ENCODE data around the gene BBS9. TPM values are rescaled to one million over a fixed set of nuclear protein-coding genes. Genes with fewer than 3 reads are reported as not detected.

BBS9 gene
- polyA plus RNA-seq, 4 donors = 2.0 to 8.8 (median 3.0) TPM

DNA sequence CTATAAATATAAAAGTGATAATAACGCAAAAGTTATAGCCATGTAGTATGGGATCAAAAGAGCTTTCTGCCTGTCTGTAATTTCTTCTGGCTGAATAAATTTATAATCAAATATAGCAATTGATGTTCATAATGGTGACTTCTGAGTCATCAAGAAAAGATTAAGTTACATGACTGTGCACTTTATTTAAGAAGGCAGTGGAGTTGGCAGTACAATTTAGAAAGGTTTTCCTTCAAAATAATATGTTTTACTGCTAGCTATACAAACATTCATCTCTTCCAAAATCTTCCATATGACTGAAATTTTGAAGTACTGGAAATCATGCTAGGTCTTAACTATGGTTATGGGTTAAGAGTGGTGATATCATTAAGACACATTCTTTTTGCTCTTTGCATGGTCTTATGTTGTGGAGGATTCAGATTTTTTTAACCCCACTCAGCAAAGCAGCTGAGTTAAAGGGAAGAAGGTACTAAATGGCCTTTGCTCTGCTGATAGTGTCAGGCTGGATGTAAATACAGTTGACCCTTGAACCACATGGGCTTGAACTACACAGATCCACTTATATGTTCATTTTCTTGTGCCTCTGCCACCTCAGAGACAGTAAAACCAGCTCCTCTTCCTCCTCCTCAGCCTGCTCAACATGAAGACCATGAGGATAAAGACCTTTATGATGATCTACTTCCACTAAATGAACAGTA, 323.6 kb downstream of the BBS9 start:
- peak; percentile 60 to 69 for DNase-seq
- 56 to 82% (median 58%) methylated on average over 1 of the region's 1 CpG for WGBS, 3 donors
- no peaks in the 10 kb centered on the region for H3K27me3 ChIP-seq (ENCODE audit: control insufficient read depth in 3 of 3, insufficient read depth in 3 of 3, low read length in 3 of 3)
- no peak overlapping the region for H3K4me3 ChIP-seq (ENCODE audit: low read depth in 1 of 3, low read length in 3 of 3)
- FAIRE-seq = no peak
- H3K9me3 ChIP-seq (ENCODE audit: control insufficient read depth in 2 of 2, insufficient read depth in 1 of 2, low read depth in 1 of 2, low read length in 1 of 2) = no peaks in the 10 kb centered on the region
- no peaks in the 10 kb centered on the region for H3K36me3 ChIP-seq (ENCODE audit: control insufficient read depth in 3 of 3, insufficient read depth in 2 of 3, low read depth in 1 of 3, low read length in 3 of 3)
- H3K4me1 ChIP-seq (ENCODE audit: control insufficient read depth in 3 of 3, insufficient read depth in 2 of 3, low read depth in 1 of 3, low read length in 2 of 3) = peaks cover 0 to 4% (median 0%) of the 10 kb centered on the region in 3 donors
- H3K27ac ChIP-seq (ENCODE audit: low read depth in 1 of 3, low read length in 2 of 3) = no peak overlapping the region

GRCh38 chr7:33457039-33457438, 327.7 kb downstream of the BBS9 start:
- Histone ChIP-seq H3K27ac (ENCODE audit: low read depth in 1 of 3, low read length in 2 of 3) (no peak overlapping the region), H3K4me3 (ENCODE audit: low read depth in 1 of 3, low read length in 3 of 3) (no peak overlapping the region), H3K4me1 (ENCODE audit: control insufficient read depth in 3 of 3, insufficient read depth in 2 of 3, low read depth in 1 of 3, low read length in 2 of 3) (peaks cover 0 to 4% (median 0%) of the 10 kb centered on the region in 3 donors), H3K27me3 (ENCODE audit: control insufficient read depth in 3 of 3, insufficient read depth in 3 of 3, low read length in 3 of 3) (no peaks in the 10 kb centered on the region), H3K9me3 (ENCODE audit: control insufficient read depth in 2 of 2, insufficient read depth in 1 of 2, low read depth in 1 of 2, low read length in 1 of 2) (no peaks in the 10 kb centered on the region), H3K36me3 (ENCODE audit: control insufficient read depth in 3 of 3, insufficient read depth in 2 of 3, low read depth in 1 of 3, low read length in 3 of 3) (no peaks in the 10 kb centered on the region)
- FAIRE-seq (no peak), DNase-seq (no peak)
- 79 to 87% (median 85%) methylated on average over 6 of the region's 6 CpGs for WGBS, 3 donors

DNA sequence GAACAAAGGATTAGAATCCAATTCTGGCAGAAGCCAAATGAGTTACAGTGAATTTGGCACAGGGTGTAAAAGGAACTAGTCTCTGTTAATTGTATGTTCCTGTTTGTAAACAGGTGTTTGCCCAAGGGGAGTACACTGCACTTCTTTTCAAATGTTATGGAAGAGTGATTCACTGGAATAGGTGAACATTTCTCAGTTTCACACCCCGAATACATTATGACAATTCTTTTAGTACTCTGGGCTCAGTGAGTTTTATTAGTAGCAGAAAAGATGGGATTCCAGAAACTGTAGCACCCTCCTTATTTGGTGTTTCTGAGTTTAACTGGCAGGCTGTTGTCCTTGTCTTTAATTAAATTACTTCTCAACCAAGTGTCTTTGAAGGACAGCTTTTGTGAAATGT, 329.2 kb downstream of the BBS9 start:
- H3K9me3 ChIP-seq (ENCODE audit: control insufficient read depth in 2 of 2, insufficient read depth in 1 of 2, low read depth in 1 of 2, low read length in 1 of 2) = no peaks in the 10 kb centered on the region
- FAIRE-seq = no peak
- 67 to 81% (median 79%) methylated on average over 1 of the region's 1 CpG for WGBS, 3 donors
- no peak for DNase-seq
- no peaks in the 10 kb centered on the region for H3K27me3 ChIP-seq (ENCODE audit: control insufficient read depth in 3 of 3, insufficient read depth in 3 of 3, low read length in 3 of 3)
- no peak overlapping the region for H3K27ac ChIP-seq (ENCODE audit: low read depth in 1 of 3, low read length in 2 of 3)
- H3K4me3 ChIP-seq (ENCODE audit: low read depth in 1 of 3, low read length in 3 of 3) = no peak overlapping the region
- no peaks in the 10 kb centered on the region for H3K36me3 ChIP-seq (ENCODE audit: control insufficient read depth in 3 of 3, insufficient read depth in 2 of 3, low read depth in 1 of 3, low read length in 3 of 3)
- H3K4me1 ChIP-seq (ENCODE audit: control insufficient read depth in 3 of 3, insufficient read depth in 2 of 3, low read depth in 1 of 3, low read length in 2 of 3) = peaks cover 0 to 3% (median 0%) of the 10 kb centered on the region in 3 donors

DNA sequence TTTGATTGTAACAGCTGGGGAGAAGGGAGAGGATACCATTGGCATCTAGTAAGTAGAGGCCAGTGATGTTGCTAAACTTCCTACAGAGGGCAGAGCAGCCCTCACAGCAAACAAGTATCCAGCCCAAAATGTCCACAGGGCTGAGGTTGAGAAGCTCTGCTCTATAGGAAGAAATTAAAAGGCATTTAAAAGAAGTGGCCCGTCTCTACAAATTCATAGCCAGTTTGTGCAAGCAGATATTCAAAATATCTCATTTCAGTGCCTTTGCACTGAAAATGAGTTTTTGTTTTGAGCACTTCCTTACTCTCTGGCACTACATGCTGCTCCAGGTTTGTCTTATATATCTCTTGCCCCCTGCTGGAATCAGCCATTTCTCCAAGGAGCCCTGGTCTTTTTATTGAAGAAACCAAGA, 330.0 kb downstream of the BBS9 start:
- H3K27ac ChIP-seq (ENCODE audit: low read depth in 1 of 3, low read length in 2 of 3) = no peak overlapping the region
- H3K4me3 ChIP-seq (ENCODE audit: low read depth in 1 of 3, low read length in 3 of 3) = no peak overlapping the region
- H3K4me1 ChIP-seq (ENCODE audit: control insufficient read depth in 3 of 3, insufficient read depth in 2 of 3, low read depth in 1 of 3, low read length in 2 of 3) = peaks cover 0 to 3% (median 0%) of the 10 kb centered on the region in 3 donors
- no peaks in the 10 kb centered on the region for H3K36me3 ChIP-seq (ENCODE audit: control insufficient read depth in 3 of 3, insufficient read depth in 2 of 3, low read depth in 1 of 3, low read length in 3 of 3)
- DNase-seq = peak; percentile 47 to 48
- 40 to 58% (median 55%) methylated on average over 1 of the region's 1 CpG for WGBS, 3 donors
- H3K9me3 ChIP-seq (ENCODE audit: control insufficient read depth in 2 of 2, insufficient read depth in 1 of 2, low read depth in 1 of 2, low read length in 1 of 2) = no peaks in the 10 kb centered on the region
- H3K27me3 ChIP-seq (ENCODE audit: control insufficient read depth in 3 of 3, insufficient read depth in 3 of 3, low read length in 3 of 3) = no peaks in the 10 kb centered on the region
- FAIRE-seq = no peak

- peaks cover 0 to 3% (median 0%) of the 10 kb centered on the region in 3 donors for H3K4me1 ChIP-seq (ENCODE audit: control insufficient read depth in 3 of 3, insufficient read depth in 2 of 3, low read depth in 1 of 3, low read length in 2 of 3)
- no peaks in the 10 kb centered on the region for H3K27me3 ChIP-seq (ENCODE audit: control insufficient read depth in 3 of 3, insufficient read depth in 3 of 3, low read length in 3 of 3)
- 81 to 96% (median 94%) methylated on average over 2 of the region's 2 CpGs for WGBS, 3 donors
- DNase-seq (no peak), FAIRE-seq (no peak)
- H3K36me3 ChIP-seq (ENCODE audit: control insufficient read depth in 3 of 3, insufficient read depth in 2 of 3, low read depth in 1 of 3, low read length in 3 of 3) = no peaks in the 10 kb centered on the region
- H3K27ac ChIP-seq (ENCODE audit: low read depth in 1 of 3, low read length in 2 of 3) = no peak overlapping the region
- H3K4me3 ChIP-seq (ENCODE audit: low read depth in 1 of 3, low read length in 3 of 3) = no peak overlapping the region
- H3K9me3 ChIP-seq (ENCODE audit: control insufficient read depth in 2 of 2, insufficient read depth in 1 of 2, low read depth in 1 of 2, low read length in 1 of 2) = no peaks in the 10 kb centered on the region
Observed at GRCh38 chr7:33463131-33463530, 333.8 kb downstream of the BBS9 start.

GRCh38 chr7:33466203-33466602, 336.8 kb downstream of the BBS9 start:
- Histone ChIP-seq H3K4me1 (ENCODE audit: control insufficient read depth in 3 of 3, insufficient read depth in 2 of 3, low read depth in 1 of 3, low read length in 2 of 3) (peaks cover 0 to 3% (median 0%) of the 10 kb centered on the region in 3 donors), H3K4me3 (ENCODE audit: low read depth in 1 of 3, low read length in 3 of 3) (no peak overlapping the region), H3K27me3 (ENCODE audit: control insufficient read depth in 3 of 3, insufficient read depth in 3 of 3, low read length in 3 of 3) (no peaks in the 10 kb centered on the region), H3K9me3 (ENCODE audit: control insufficient read depth in 2 of 2, insufficient read depth in 1 of 2, low read depth in 1 of 2, low read length in 1 of 2) (peaks cover 0 to 2% of the 10 kb centered on the region in 2 donors), H3K36me3 (ENCODE audit: control insufficient read depth in 3 of 3, insufficient read depth in 2 of 3, low read depth in 1 of 3, low read length in 3 of 3) (no peaks in the 10 kb centered on the region), H3K27ac (ENCODE audit: low read depth in 1 of 3, low read length in 2 of 3) (no peak overlapping the region)
- WGBS, 3 donors = 73 to 85% (median 75%) methylated on average over 4 of the region's 4 CpGs
- no peak for FAIRE-seq
- no peak for DNase-seq

DNA sequence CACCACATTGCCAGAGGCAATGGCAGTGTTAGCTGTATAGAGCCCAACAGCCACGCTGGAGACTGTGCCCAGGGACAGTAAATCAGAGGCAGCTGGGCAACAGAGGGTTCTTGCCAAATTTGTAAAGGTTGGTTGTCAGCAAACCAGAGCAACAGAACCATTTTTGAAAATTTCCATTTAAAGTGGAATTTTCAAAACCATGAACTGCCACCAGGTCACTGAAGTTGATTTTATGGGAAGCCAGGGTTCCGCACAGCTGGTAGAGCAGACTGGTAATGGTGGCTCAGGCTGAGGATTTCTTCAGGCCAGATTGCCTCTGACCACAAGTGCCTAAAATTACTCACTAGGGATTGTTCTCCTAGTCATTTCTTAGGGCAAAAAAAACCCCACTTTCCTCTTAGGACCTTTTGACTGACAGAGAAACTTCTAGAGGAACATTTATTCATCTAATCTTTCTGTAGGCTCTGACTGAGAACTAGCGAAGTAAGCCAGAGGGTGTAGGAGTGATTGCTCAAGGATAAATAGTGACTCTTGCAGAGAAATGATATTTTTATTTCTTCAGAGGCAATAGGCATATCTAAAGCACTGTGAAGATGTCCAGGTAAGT, 342.4 kb downstream of the BBS9 start:
- H3K4me1 ChIP-seq (ENCODE audit: control insufficient read depth in 3 of 3, insufficient read depth in 2 of 3, low read depth in 1 of 3, low read length in 2 of 3) = no peaks in the 10 kb centered on the region
- H3K27ac ChIP-seq (ENCODE audit: low read depth in 1 of 3, low read length in 2 of 3) = no peak overlapping the region
- H3K4me3 ChIP-seq (ENCODE audit: low read depth in 1 of 3, low read length in 3 of 3) = no peak overlapping the region
- no peaks in the 10 kb centered on the region for H3K36me3 ChIP-seq (ENCODE audit: control insufficient read depth in 3 of 3, insufficient read depth in 2 of 3, low read depth in 1 of 3, low read length in 3 of 3)
- FAIRE-seq = no peak
- 91 to 93% (median 92%) methylated on average over 3 of the region's 3 CpGs for WGBS, 3 donors
- no peak for DNase-seq
- H3K9me3 ChIP-seq (ENCODE audit: control insufficient read depth in 2 of 2, insufficient read depth in 1 of 2, low read depth in 1 of 2, low read length in 1 of 2) = peaks cover 0 to 2% of the 10 kb centered on the region in 2 donors
- no peaks in the 10 kb centered on the region for H3K27me3 ChIP-seq (ENCODE audit: control insufficient read depth in 3 of 3, insufficient read depth in 3 of 3, low read length in 3 of 3)

- no peaks in the 10 kb centered on the region for H3K27me3 ChIP-seq (ENCODE audit: control insufficient read depth in 3 of 3, insufficient read depth in 3 of 3, low read length in 3 of 3)
- no peak for FAIRE-seq
- WGBS, 3 donors = 87 to 92% (median 88%) methylated on average over 4 of the region's 4 CpGs
- H3K4me3 ChIP-seq (ENCODE audit: low read depth in 1 of 3, low read length in 3 of 3) = no peak overlapping the region
- H3K36me3 ChIP-seq (ENCODE audit: control insufficient read depth in 3 of 3, insufficient read depth in 2 of 3, low read depth in 1 of 3, low read length in 3 of 3) = no peaks in the 10 kb centered on the region
- DNase-seq = no peak
- H3K27ac ChIP-seq (ENCODE audit: low read depth in 1 of 3, low read length in 2 of 3) = no peak overlapping the region
- peaks cover 0 to 2% of the 10 kb centered on the region in 2 donors for H3K9me3 ChIP-seq (ENCODE audit: control insufficient read depth in 2 of 2, insufficient read depth in 1 of 2, low read depth in 1 of 2, low read length in 1 of 2)
- H3K4me1 ChIP-seq (ENCODE audit: control insufficient read depth in 3 of 3, insufficient read depth in 2 of 3, low read depth in 1 of 3, low read length in 2 of 3) = no peaks in the 10 kb centered on the region
Observed at GRCh38 chr7:33472348-33473025, 343.1 kb downstream of the BBS9 start.

Data from small intestine (tissue), 7 donors.